Smooth muscle cell (in vitro differentiated cells): ENCODE measurements around the gene CDX4. TPM values are rescaled to one million over a fixed set of nuclear protein-coding genes. Genes with fewer than 3 reads are reported as not detected.
"Not testable (repeated sequence)": the region's sequence is repeated elsewhere in the genome, so short reads cannot be mapped to it uniquely, and the experiment has no call there.

Experiments
- DNase-seq: peaks from one replicate; lab custom pipeline; 2025; ENCODE audit not compliant: unreplicated experiment; lab: John Stamatoyannopoulos, UW
- H2AFZ ChIP-seq: fragments of 200-600 bp; sonication (generic); 2 replicates; pipeline ENCODE4 v1.6.0; 2016; ENCODE audit warnings: antibody characterized with exemption, low read depth, mild to moderate bottlenecking
- H3F3A ChIP-seq: fragments of 200-600 bp; sonication (generic); 2 replicates; pipeline ENCODE4 v1.6.0; 2017; ENCODE audit warnings: antibody characterized with exemption, low read depth
- H3K27ac ChIP-seq: fragments of 200-600 bp; sonication (generic); 2 replicates; pipeline ENCODE4 v1.5.1; 2016; ENCODE audit warnings: low read depth, mild to moderate bottlenecking
- H3K27me3 ChIP-seq: fragments of 200-600 bp; sonication (generic); 2 replicates; pipeline ENCODE4 v1.6.1; 2016; ENCODE audit warnings: low read depth, mild to moderate bottlenecking
- H3K36me3 ChIP-seq: fragments of 200-600 bp; sonication (generic); 2 replicates; pipeline ENCODE4 v1.5.1; 2016; ENCODE audit warnings: low read depth
- H3K4me1 ChIP-seq: fragments of 200-600 bp; sonication (generic); 2 replicates; pipeline ENCODE4 v1.5.1; 2016; ENCODE audit warnings: low read depth
- H3K4me2 ChIP-seq: fragments of 200-600 bp; sonication (generic); 2 replicates; pipeline ENCODE4 v1.6.0; 2016; ENCODE audit warnings: mild to moderate bottlenecking
- H3K4me3 ChIP-seq: fragments of 200-600 bp; sonication (generic); 2 replicates; pipeline ENCODE4 v1.5.1; 2016; ENCODE audit warnings: mild to moderate bottlenecking
- H3K79me2 ChIP-seq: fragments of 200-600 bp; sonication (generic); 2 replicates; pipeline ENCODE4 v1.6.0; 2016; ENCODE audit warnings: low read depth, mild to moderate bottlenecking
- H3K9ac ChIP-seq: fragments of 200-600 bp; sonication (generic); 2 replicates; pipeline ENCODE4 v1.6.0; 2016; ENCODE audit warnings: low read depth
- H3K9me3 ChIP-seq: fragments of 200-600 bp; sonication (generic); replicated peaks from 2 replicates; pipeline ENCODE4 v1.5.1; 2016; ENCODE audit warnings: low read depth
- H4K20me1 ChIP-seq: fragments of 200-600 bp; sonication (generic); 2 replicates; pipeline ENCODE4 v1.6.0; 2016; ENCODE audit warnings: low read depth
- WGBS: methylation state at CpG from one replicate; pipeline ENCODE4 v1.1.7; 2016; ENCODE audit warnings: low lambda C conversion rate; 5-methylcytosine and 5-hydroxymethylcytosine counted together
- polyA plus RNA-seq: library from polyadenylated mRNA; unstranded; fragments of >200 nt; fragmentation: Nextera tagmentation; extraction: Ambion mirVana; gene quantifications from 2 replicates; pipeline ENCODE4 v1.2.1, GENCODE V29; 2016
- small RNA-seq: library from RNA; depleted of rRNA; stranded (forward); fragments of <200 nt; gene quantifications from one replicate; pipeline ENCODE3, GENCODE V24; 2014
- total RNA-seq: library from RNA; depleted of rRNA; stranded (reverse); fragments of >200 nt; gene quantifications from 2 replicates; pipeline ENCODE4 v1.2.3, GENCODE V29; 2014
- TF ChIP-seq, protein P1 (sequence below): fragments of 200-600 bp; sonication (generic); IDR thresholded peaks from 2 replicates; pipeline ENCODE4 v1.5.1; 2017; ENCODE audit warnings: borderline replicate concordance, mild to moderate bottlenecking, antibody characterized with exemption; ENCODE audit not compliant: insufficient read depth, poor library complexity, severe bottlenecking

The CDX4 gene
- total and polyA plus RNA-seq, 2 experiments from 2014 or later = not detected

DNA sequence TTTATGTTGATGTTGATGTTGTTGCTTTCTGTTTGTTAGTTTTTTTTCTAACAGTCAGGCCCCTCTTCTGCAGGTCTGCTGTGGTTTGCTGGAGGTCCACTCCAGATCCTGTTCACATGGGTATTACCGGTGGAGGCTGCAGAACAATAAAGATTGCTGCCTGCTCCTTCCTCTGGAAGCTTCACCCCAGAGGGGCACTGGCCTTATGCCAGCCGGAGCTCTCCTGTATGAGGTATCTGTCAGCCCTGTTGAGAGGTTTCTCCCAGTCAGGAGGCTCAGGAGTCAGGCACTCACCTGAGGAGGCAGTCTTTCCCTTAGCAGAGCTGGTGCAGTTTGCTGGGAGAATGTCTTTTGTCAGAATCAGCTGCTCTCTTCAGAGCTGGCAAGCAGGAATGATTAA is 34.7 kb downstream of the CDX4 start:
- Histone ChIP-seq H3K36me3 (no peaks in the 10 kb centered on the region), H3K9me3 (no peaks in the 10 kb centered on the region), H3K27me3 (no peaks in the 10 kb centered on the region), H3K27ac (no peak overlapping the region), H2AFZ (no peak overlapping the region), H3K4me2 (no peak overlapping the region), H3F3A (no peaks in the 10 kb centered on the region), H4K20me1 (no peaks in the 10 kb centered on the region), H3K9ac (no peak overlapping the region), H3K79me2 (no peaks in the 10 kb centered on the region), H3K4me1 (no peaks in the 10 kb centered on the region), H3K4me3 (no peak overlapping the region)
- DNase-seq = no peak
- TF ChIP-seq, protein P1, sequence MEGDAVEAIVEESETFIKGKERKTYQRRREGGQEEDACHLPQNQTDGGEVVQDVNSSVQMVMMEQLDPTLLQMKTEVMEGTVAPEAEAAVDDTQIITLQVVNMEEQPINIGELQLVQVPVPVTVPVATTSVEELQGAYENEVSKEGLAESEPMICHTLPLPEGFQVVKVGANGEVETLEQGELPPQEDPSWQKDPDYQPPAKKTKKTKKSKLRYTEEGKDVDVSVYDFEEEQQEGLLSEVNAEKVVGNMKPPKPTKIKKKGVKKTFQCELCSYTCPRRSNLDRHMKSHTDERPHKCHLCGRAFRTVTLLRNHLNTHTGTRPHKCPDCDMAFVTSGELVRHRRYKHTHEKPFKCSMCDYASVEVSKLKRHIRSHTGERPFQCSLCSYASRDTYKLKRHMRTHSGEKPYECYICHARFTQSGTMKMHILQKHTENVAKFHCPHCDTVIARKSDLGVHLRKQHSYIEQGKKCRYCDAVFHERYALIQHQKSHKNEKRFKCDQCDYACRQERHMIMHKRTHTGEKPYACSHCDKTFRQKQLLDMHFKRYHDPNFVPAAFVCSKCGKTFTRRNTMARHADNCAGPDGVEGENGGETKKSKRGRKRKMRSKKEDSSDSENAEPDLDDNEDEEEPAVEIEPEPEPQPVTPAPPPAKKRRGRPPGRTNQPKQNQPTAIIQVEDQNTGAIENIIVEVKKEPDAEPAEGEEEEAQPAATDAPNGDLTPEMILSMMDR = no peak
- WGBS = 80% methylated on average over 2 of the region's 2 CpGs

DNA sequence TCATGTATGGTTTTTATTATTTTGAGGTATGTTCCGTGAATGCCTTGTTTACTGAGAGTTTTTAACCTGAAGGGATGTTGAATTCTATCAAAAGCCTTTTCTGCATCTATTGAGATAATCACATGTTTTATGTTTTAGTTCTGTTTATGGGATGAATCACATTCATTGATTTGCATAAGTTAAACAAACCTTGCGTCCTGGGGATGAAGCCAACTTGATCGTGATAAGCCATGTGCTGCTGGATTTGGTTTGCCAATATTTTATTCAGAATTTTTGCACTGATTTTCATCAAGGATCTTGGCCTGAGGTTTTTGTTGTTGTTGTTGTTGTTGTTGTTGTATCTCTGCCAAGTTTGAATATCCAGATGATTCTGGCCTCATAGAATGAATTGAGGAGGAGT is 43.8 kb downstream of the CDX4 start:
- Histone ChIP-seq H3K36me3 (no peaks in the 10 kb centered on the region), H2AFZ (no peak overlapping the region), H3K79me2 (no peaks in the 10 kb centered on the region), H3K27ac (no peak overlapping the region), H3F3A (no peaks in the 10 kb centered on the region), H3K9me3 (no peaks in the 10 kb centered on the region), H3K27me3 (no peaks in the 10 kb centered on the region), H3K4me1 (no peaks in the 10 kb centered on the region), H3K9ac (no peak overlapping the region), H3K4me3 (no peak overlapping the region), H4K20me1 (no peaks in the 10 kb centered on the region), H3K4me2 (no peak overlapping the region)
- 73% methylated on average over 3 of the region's 3 CpGs for WGBS
- no peak for DNase-seq
- TF ChIP-seq, protein P1 = no peak

DNA sequence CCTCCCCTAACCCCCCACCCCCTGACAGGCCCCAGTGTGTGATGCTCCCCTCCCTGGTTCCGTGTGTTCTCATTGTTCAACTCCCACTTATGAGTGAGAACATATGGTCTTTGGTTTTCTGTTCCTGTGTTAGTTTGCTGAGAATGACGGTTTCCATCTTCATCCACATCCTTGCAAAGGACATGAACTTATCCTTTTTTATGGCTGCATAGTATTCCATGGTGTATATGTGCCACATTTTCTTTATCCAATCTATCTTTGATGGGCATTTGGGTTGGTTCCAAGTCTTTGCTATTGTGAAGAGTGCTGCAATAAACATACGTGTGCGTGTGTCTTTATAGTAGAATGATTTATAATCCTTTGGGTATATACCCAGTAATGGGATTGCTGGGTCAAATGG is 45.3 kb downstream of the CDX4 start:
- H3K4me1 ChIP-seq, H3K36me3 ChIP-seq, H3K27me3 ChIP-seq, H4K20me1 ChIP-seq, H3K4me3 ChIP-seq, H3F3A ChIP-seq, H3K27ac ChIP-seq, H3K9me3 ChIP-seq, DNase-seq, H3K4me2 ChIP-seq, H3K79me2 ChIP-seq, H3K9ac ChIP-seq, H2AFZ ChIP-seq: not testable (repeated sequence)
- 81% methylated on average over 4 of the region's 4 CpGs for WGBS

Small RNA genes within 50 kb of the gene (small RNA-seq; reads per million reads assigned to genes)
- gene MORF4L1P6 = not detected
- gene RNU6-1044P = not detected

Other genes starting within 250 kb of the CDX4 start
- 0.27 and 1.9 TPM in 2 replicates for gene NAP1L2, start 232.2 kb upstream of the CDX4 start, total RNA-seq
- 0.07 and 0.23 TPM in 2 replicates for gene NAP1L2, start 232.2 kb upstream of the CDX4 start, polyA plus RNA-seq
- gene CHIC1, start 116.1 kb downstream of the CDX4 start, total RNA-seq = 10.0 and 13.8 TPM in 2 replicates
- gene CHIC1, start 116.1 kb downstream of the CDX4 start, polyA plus RNA-seq = 1.1 and 1.2 TPM in 2 replicates